Loucy (cell line): ENCODE results near the gene TLCD3B.
"Not testable (repeated sequence)": the region's sequence is repeated elsewhere in the genome, so short reads cannot be mapped to it uniquely, and the experiment has no call there.

Experiments used
- H2AFZ ChIP-seq: fragments of 200-600 bp; sonication (generic); 2 replicates; pipeline ENCODE4 v1.6.0; 2016; ENCODE audit warnings: antibody characterized with exemption, mild to moderate bottlenecking, low read length, moderate library complexity
- H3F3A ChIP-seq: fragments of 200-600 bp; 2 replicates; pipeline ENCODE4 v1.6.0; 2016; ENCODE audit warnings: antibody characterized with exemption, low read depth, mild to moderate bottlenecking
- H3K27me3 ChIP-seq: fragments of 200-600 bp; sonication (generic); 2 replicates; pipeline ENCODE4 v1.6.1; 2014; ENCODE audit warnings: low read length, mild to moderate bottlenecking; ENCODE audit not compliant: insufficient read depth, poor library complexity, severe bottlenecking
- H3K36me3 ChIP-seq: fragments of 200-600 bp; sonication (generic); 2 replicates; pipeline ENCODE4 v1.6.1; 2016; ENCODE audit warnings: low read length; ENCODE audit not compliant: insufficient read depth
- H3K4me1 ChIP-seq: fragments of 200-600 bp; sonication (generic); 2 replicates; pipeline ENCODE4 v1.5.1; 2014; ENCODE audit warnings: low read length, mild to moderate bottlenecking; ENCODE audit not compliant: insufficient read depth, poor library complexity, severe bottlenecking
- H3K4me2 ChIP-seq: fragments of 200-600 bp; sonication (generic); 2 replicates; pipeline ENCODE4 v1.6.0; 2014; ENCODE audit warnings: antibody characterized with exemption, low read length, low read depth, mild to moderate bottlenecking; ENCODE audit not compliant: poor library complexity, severe bottlenecking
- H3K4me3 ChIP-seq: fragments of 200-600 bp; sonication (generic); 2 replicates; pipeline ENCODE4 v1.5.1; 2014; ENCODE audit warnings: low read length, mild to moderate bottlenecking, mixed read lengths; ENCODE audit not compliant: poor library complexity, severe bottlenecking
- H3K79me2 ChIP-seq: fragments of 200-600 bp; sonication (generic); 2 replicates; pipeline ENCODE4 v1.6.1; 2014; ENCODE audit warnings: low read length; ENCODE audit not compliant: insufficient read depth
- H3K9ac ChIP-seq: fragments of 200-600 bp; sonication (generic); 2 replicates; pipeline ENCODE4 v1.6.0; 2014; ENCODE audit warnings: mild to moderate bottlenecking, low read depth, low read length, moderate library complexity; ENCODE audit not compliant: poor library complexity, severe bottlenecking
- H3K9me2 ChIP-seq: fragments of 200-600 bp; sonication (generic); replicated peaks from 2 replicates; pipeline ENCODE4 v1.6.1; 2016; ENCODE audit warnings: low read depth, low read length, mixed read lengths
- H3K9me3 ChIP-seq: fragments of 200-600 bp; sonication (generic); 2 replicates; pipeline ENCODE4 v1.6.1; 2014; ENCODE audit warnings: mild to moderate bottlenecking, antibody characterized with exemption, low read length, low read depth; ENCODE audit not compliant: insufficient read depth
- H4K20me1 ChIP-seq: fragments of 200-600 bp; sonication (generic); 2 replicates; pipeline ENCODE4 v1.6.0; 2014; ENCODE audit warnings: antibody characterized with exemption, low read length, mild to moderate bottlenecking; ENCODE audit not compliant: insufficient read depth, poor library complexity, severe bottlenecking
- EZH2phosphoT487 ChIP-seq: fragments of 200-600 bp; IDR thresholded peaks from 2 replicates; pipeline ENCODE4 v1.6.1; 2018; ENCODE audit warnings: antibody characterized with exemption, mild to moderate bottlenecking, moderate library complexity, borderline replicate concordance
- TF ChIP-seq, protein P1 (sequence below): fragments of 200-600 bp; sonication (generic); conservative IDR thresholded peaks from 2 replicates; pipeline ENCODE4 v1.5.1; 2014; ENCODE audit warnings: mild to moderate bottlenecking, antibody characterized with exemption, low read length

The TLCD3B gene

GRCh38 chr16:30041841-30042240, 10.8 kb upstream of the TLCD3B start:
- no peaks in the 10 kb centered on the region for H3K36me3 ChIP-seq
- H3K4me3 ChIP-seq: no peak overlapping the region
- H3K27me3 ChIP-seq: no peaks in the 10 kb centered on the region
- TF ChIP-seq, protein P1, sequence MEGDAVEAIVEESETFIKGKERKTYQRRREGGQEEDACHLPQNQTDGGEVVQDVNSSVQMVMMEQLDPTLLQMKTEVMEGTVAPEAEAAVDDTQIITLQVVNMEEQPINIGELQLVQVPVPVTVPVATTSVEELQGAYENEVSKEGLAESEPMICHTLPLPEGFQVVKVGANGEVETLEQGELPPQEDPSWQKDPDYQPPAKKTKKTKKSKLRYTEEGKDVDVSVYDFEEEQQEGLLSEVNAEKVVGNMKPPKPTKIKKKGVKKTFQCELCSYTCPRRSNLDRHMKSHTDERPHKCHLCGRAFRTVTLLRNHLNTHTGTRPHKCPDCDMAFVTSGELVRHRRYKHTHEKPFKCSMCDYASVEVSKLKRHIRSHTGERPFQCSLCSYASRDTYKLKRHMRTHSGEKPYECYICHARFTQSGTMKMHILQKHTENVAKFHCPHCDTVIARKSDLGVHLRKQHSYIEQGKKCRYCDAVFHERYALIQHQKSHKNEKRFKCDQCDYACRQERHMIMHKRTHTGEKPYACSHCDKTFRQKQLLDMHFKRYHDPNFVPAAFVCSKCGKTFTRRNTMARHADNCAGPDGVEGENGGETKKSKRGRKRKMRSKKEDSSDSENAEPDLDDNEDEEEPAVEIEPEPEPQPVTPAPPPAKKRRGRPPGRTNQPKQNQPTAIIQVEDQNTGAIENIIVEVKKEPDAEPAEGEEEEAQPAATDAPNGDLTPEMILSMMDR: no peak; the same call in none of the 2 replicates
- no peak for TF ChIP-seq EZH2phosphoT487
- H3K9ac ChIP-seq: no peak overlapping the region
- no peaks in the 10 kb centered on the region for H4K20me1 ChIP-seq
- H3K9me3 ChIP-seq: no peaks in the 10 kb centered on the region
- H3K4me1 ChIP-seq: no peaks in the 10 kb centered on the region
- H3K9me2 ChIP-seq: no peaks in the 10 kb centered on the region
- H2AFZ ChIP-seq: no peak overlapping the region
- no peak overlapping the region for H3K4me2 ChIP-seq
- no peaks in the 10 kb centered on the region for H3K79me2 ChIP-seq
- no peaks in the 10 kb centered on the region for H3F3A ChIP-seq

- H3K27me3 ChIP-seq, H3K9me3 ChIP-seq, H3K9ac ChIP-seq, H3K4me2 ChIP-seq, H3K79me2 ChIP-seq, H3K36me3 ChIP-seq, H3F3A ChIP-seq, H3K9me2 ChIP-seq, H2AFZ ChIP-seq, H3K4me3 ChIP-seq, H3K4me1 ChIP-seq, H4K20me1 ChIP-seq: not testable (repeated sequence)
Measured at GRCh38 chr16:30040690-30041089, 9.6 kb upstream of the TLCD3B start.

GRCh38 chr16:30040221-30040620, 9.2 kb upstream of the TLCD3B start:
- Histone ChIP-seq H3F3A (no peaks in the 10 kb centered on the region), H3K9ac (no peak overlapping the region), H4K20me1 (no peaks in the 10 kb centered on the region), H3K4me1 (no peaks in the 10 kb centered on the region), H3K4me3 (no peak overlapping the region), H3K9me3 (no peaks in the 10 kb centered on the region), H2AFZ (no peak overlapping the region), H3K36me3 (no peaks in the 10 kb centered on the region), H3K27me3 (no peaks in the 10 kb centered on the region), H3K9me2 (no peaks in the 10 kb centered on the region), H3K4me2 (no peak overlapping the region), H3K79me2 (no peaks in the 10 kb centered on the region)
- TF ChIP-seq, protein P1: no peak
- no peak for TF ChIP-seq EZH2phosphoT487

GRCh38 chr16:30033270-30033669, 2.2 kb upstream of the TLCD3B start:
- H3K36me3 ChIP-seq: no peaks in the 10 kb centered on the region
- H4K20me1 ChIP-seq: no peaks in the 10 kb centered on the region
- no peak overlapping the region for H3K4me3 ChIP-seq
- H3K9me3 ChIP-seq: no peaks in the 10 kb centered on the region
- no peaks in the 10 kb centered on the region for H3K79me2 ChIP-seq
- H3K4me2 ChIP-seq: no peak overlapping the region
- H3K27me3 ChIP-seq: no peaks in the 10 kb centered on the region
- TF ChIP-seq, protein P1: no peak
- TF ChIP-seq EZH2phosphoT487: no peak
- H3K4me1 ChIP-seq: peaks cover 12% of the 10 kb centered on the region
- no peak overlapping the region for H2AFZ ChIP-seq
- H3K9ac ChIP-seq: no peak overlapping the region
- no peaks in the 10 kb centered on the region for H3K9me2 ChIP-seq
- no peaks in the 10 kb centered on the region for H3F3A ChIP-seq
